LoVo (cell line): ENCODE data around the gene CSKMT.
"Not testable (repeated sequence)": the region's sequence is repeated elsewhere in the genome, so short reads cannot be mapped to it uniquely, and the experiment has no call there.

Source experiments
- DNase-seq: peaks from one replicate; pipeline ENCODE4 v3.0.0-alpha.2; 2016; ENCODE audit warnings: low spot score

CSKMT gene

GRCh38 chr11:62656796-62657429 is 8.2 kb upstream of the CSKMT start:
- no peak for DNase-seq

DNA sequence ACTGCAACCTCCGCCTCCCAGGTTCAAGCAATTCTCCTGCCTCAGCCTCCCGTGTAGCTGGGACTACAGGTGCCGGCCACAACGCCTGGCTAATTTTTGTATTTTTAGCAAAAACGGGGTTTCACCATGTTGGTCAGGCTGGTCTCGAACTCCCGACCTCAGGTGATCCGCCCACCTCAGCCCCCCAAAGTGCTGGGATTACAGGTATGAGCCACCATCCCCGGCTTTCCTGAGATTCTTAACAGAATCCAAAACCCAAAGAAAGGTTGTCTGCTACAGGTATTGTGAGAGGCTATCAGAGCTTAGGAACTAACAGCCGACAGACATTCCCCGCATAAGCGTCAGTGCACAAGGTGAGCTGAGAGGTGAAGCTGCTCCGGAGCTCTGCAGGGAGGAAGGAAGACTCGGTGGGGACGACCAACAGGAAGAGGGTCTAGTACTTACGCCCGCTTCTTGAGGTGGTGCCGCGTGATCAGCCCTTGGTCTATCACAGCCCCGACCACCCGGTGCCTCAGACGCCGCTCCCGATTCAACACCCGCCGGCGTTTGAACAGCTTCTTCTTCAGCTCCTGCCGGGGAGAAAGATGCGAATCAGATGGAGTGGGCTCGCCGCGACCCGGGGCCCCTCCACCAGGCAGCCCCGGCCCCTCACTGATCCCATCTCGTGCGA is 572 bp upstream of the CSKMT start:
- DNase-seq, result peak; percentile 55

DNA sequence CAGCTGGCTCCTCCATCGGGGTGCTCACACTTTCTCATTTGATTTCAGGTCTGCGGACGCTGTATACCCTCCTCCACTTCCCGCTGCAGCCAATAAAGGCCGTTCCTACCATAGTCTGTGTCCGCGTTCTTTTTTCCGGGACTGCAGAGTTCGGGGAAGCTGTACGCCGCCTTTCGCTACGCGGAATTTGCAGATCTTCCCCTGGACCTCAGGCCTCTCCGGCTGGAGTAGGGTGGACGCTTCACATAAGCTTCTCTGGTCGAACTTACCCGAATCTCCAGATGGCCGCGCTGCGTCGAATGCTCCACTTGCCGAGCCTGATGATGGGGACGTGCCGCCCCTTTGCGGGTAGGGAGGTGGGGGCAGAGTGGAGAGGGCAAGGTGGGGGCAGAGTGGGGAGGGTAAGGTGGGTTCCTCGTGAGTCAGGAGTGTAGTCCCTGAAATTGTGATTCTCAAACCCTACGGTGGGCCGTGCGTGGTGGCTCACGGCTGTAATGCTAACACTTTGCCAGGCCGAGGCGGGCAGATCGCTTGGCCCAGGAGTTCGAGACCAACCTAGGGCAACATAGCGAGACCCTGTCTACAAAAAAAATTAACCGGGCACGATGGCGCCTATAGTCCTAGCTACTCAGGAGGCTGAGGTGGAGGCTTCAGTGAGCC is 617 bp downstream of the CSKMT start:
- DNase-seq, result no peak

DNA sequence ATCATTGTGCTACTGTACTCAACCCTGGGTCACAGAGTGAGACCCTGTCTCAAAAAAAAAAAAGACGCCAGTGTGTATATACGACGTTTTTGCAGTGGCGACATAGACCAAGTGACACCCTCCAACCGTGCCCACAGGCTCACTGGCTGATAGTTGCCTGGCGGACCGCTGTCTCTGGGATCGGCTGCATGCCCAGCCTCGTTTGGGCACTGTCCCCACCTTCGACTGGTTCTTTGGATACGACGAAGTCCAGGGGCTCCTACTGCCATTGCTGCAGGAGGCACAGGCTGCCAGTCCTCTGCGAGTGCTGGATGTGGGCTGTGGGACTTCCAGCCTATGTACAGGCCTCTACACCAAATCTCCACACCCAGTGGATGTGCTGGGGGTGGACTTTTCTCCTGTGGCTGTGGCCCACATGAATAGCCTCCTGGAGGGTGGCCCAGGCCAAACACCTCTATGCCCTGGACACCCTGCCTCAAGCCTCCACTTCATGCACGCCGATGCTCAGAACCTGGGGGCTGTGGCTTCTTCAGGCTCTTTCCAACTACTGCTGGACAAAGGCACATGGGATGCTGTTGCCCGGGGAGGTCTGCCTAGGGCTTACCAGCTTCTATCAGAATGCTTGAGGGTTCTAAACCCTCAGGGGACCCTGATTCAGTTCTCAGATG is 1.3 kb downstream of the CSKMT start:
- DNase-seq, result no peak

DNA sequence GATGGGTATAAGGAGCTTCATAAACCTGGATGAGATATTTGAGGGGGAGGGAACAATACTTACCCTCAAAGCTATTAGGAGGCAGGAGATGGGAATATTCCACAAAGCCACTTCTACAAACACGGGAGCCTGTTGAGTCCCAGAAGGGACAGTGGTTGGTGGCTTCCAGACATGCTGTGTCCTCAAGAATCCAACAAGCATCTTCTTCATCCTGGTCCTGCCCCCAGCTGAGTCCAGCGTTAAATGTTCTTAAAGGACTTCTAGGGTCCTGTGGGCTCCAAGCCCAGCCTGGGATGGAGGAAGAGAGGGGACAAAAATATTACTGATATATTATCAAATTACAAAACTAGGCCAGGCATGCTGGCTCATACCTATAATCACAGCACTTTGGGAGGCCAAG is 2.3 kb downstream of the CSKMT start:
- DNase-seq, result no peak

- no peak for DNase-seq
Measured at GRCh38 chr11:62669420-62670161, 4.5 kb downstream of the CSKMT start.

DNA sequence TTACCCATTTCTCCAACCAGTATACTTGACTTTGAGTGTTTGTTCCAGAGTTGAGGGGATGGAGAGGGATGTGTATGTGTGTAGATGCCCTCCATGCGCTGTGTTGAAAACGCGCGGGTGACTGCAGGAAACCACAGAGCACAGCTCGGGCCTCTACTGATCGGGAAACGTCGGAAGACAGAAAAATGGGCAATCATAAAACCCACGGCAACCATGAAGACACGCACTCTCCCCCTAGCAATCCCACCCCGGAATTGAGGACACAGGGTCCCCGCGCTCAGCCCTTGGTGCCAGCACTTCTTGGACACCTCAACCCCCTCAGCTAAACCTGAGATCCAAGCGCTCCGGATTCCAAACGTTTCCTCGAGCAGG is 6.1 kb downstream of the CSKMT start:
- DNase-seq, result peak; percentile 42

GRCh38 chr11:62671608-62672389 is 6.7 kb downstream of the CSKMT start, which contains the start of the genes LBHD1 and UQCC3:
TSS of gene LBHD1 (minus strand) at chr11:62672267. CDS start at chr11:62670031, 2,236 bp downstream.
TSS of gene UQCC3 (plus strand) at chr11:62671673. CDS start at chr11:62671746, 73 bp downstream.
- peak; percentile 72 for DNase-seq

DNA sequence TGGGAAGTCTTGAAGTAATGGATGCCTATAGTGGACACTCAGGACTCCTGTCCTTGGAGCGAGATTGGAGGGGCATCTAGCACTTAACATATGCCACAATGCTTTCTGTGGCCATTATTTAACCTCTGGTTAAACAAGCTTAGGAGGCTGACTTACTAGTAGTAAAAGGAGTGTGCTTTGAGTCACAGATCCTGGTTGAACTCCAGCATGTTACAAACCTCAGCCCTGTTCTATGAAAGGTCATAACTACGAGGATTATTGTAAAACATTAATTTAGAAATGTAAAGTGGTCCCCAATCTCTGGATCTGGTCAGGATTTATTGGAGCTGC is 8.0 kb downstream of the CSKMT start:
- no peak for DNase-seq

DNA sequence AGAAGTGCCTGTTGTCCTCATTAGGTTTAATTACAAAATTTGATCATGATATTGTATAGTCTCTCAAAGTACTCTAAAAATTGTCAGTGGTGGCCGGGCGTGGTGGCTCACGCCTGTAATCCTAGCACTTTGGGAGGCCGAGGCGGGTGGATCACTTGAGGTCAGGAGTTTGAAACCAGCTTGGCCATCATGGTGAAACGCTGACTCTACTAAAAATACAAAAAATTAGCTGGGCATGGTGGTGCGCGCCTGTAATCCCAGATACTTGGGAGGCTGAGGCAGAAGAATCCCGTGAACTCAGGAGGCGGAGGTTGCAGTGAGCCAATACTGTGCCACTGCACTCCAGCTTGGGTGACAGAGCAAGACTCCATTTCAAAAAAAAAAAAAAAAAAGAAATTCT is 10.3 kb downstream of the CSKMT start:
- DNase-seq, result not testable (repeated sequence)

DNA sequence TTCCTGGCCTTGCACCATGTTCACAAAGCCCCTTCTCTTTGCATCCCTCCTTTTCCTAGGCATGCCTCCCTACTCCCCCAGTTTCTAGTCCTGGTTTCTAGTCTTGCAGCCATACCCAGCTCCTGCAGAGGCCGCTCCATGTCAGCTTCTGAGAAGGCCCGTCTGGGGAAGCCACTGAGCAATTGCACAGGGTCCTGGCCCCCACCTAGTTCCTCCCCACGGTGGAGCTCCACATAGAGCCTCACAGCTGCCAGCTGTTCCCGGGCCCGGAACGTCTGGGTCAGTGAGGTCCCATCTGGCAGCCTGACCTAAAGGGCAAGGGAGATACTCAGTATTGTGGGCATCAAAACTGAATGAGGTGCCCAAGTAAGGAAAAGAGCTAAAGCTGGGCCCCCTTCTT is 11.6 kb downstream of the CSKMT start:
- DNase-seq, result no peak

- no peak for DNase-seq
Measured at GRCh38 chr11:62677156-62677555, 12.0 kb downstream of the CSKMT start.

DNA sequence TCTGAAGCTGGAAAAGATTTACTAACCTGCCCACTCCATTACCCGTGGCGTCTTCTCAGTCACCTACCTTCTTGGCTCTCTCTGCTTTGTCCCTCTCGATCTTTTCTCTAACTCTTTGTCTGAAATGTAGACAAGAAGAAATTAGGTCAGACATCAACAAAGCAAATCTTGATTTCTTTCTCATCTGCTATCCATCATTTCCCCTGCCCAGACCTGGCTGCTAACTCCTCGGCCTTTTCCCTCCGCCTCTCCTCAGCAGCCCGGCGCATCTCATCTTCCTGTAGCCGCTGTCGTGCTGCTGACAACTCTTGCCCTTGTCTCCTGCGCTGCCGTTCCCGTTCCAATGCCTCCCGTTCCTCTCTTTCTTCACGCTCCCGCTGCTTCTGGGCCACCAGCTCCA is 12.6 kb downstream of the CSKMT start:
- DNase-seq, result no peak

DNA sequence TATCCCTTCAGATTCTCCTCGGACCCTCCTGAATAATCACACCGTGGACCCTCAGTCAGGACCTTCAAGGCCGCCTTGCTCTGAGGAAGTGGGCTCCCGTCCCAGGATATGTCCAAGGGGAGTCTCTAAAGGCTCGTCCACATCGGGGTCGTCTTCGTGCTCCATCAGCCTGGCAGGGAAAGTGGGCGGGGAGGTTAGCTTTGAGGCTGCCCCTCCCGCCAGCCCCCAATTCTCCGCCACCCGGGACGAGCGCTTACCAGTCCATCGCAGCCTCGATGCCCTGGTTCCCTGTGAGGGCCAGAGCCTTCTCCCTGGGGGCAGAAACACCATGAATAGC is 13.3 kb downstream of the CSKMT start:
- DNase-seq, result no peak

DNA sequence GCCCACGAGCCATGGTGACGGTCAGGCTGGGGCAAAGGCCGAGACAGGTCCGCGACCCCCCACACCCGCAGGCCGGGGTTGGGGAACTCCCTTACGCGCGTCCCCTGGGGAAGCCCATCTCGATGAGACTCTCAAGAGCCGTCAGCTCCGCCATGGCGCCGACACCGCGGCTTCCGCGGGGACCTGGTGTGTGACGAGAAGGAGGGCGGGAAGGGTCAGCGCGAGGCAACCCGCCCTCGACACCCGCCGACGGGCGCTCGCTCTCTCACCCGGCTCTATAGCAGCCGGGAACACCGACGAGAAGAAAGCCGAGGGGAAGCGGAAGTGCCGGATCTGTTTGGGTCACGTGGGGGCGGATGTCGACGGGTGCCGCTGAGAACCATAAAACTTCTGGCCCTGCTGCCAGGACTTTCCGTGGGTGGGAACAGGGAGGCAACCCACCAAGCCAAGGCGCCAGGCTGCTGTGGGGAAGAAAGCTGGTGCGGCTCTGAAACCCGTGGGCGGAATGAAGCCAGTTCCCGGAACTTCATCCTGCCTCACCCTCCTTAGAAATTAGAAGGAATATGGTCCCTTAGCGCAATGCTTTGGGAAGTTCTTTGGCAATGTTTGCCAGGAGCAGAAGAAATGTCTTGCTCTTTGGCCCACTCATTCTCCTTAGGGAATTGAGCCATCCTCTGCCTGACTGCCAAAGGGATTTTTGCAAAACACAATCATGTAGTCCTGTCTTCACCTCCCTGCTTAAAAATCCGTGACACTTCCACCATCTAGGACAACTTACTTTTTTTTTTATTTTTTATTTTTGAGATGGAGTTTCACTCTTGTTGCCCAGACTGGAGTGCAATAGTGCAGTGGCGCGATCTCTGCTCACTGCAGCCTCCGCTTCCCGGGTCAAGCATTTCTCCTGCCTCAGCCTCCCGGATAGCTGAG is 13.9 kb downstream of the CSKMT start, which contains the start of gene UBXN1:
TSS of gene UBXN1 (minus strand) at position 304 of the 927 bp plus-strand sequence. CDS start at position 154, 150 bp downstream.
- DNase-seq, result peak; percentile 87

DNA sequence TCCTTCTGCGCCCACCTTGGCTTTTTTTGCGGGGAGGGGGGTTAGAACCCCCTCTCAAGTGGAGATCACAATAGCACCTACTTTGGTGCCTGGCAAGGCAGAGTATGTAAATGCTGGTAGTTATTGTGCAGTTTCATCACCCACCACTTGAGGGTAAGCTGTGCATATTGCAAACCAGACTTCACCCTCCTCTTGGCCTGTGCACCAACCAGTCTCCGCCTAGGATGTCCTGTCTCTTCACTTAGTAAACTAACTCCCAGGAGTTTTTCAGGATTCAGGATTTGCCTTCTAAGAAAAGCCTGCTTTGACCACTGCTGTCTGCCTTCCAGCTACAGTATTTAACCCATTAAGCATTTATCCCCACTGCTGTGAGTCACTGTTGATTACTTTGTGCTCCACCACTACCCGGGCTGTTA is 15.7 kb downstream of the CSKMT start:
- peak; percentile 64 for DNase-seq

- no peak for DNase-seq
Measured at GRCh38 chr11:62682518-62682917, 17.4 kb downstream of the CSKMT start.

DNA sequence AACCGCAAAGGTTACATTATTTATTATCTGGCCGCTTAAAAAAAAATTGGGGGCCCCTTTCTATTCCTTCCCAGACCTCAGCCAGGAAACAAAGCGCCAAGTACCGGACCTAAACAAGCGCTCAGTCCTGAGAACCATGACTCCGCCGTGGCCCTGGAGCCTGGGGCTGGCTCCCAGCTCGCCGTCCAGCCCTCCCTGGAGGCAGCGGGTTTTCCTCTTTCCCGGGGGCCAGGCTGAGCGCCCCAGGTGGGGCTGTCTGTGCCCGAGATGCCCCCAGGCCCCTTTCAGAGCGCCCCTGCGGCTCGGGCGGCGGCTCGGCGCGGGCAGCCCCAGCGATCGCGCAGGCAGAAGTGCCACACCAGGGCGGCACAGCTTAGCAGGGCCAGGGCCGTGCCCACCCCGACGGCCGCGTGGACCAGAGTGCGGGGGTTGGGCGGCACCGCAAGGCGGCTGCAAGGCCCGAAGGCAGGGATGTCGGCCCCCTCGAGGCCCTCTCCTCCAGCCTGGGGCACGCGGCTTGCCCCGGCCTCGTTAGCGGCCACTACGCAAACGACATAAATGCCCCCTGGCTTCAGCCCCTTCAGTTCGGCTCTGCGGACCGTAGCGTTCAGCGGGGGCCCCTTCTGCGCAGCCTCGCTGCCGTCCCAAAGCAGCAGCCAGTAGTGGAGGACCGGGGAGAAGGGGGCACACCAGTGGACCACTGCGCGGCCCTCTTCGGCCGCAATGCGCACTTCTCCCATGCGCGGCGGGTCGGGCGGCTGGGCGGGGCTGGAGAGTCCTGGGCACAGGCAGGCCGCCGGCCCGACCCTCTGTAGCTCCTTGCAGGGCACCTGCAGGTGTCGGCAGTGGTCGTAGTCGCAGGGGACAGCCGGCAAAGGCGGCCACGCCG is 22.6 kb downstream of the CSKMT start:
- DNase-seq, result no peak

GRCh38 chr11:62688491-62688890 is 23.4 kb downstream of the CSKMT start:
- DNase-seq, result no peak
